GM18517 (cell line): ENCODE results near the gene ACCSL.
A peak's percentile ranks its signal among the peaks of the same experiment; 100 is the strongest.

ENCODE experiments used
- ATAC-seq: cut with Tn5 transposase; IDR thresholded peaks from one replicate; pipeline ENCODE4 v1.9.1; 2021; ENCODE audit warnings: mild to moderate bottlenecking, moderate library complexity; ENCODE audit not compliant: unreplicated experiment

Gene ACCSL

GRCh38 chr11:44049832-44050231, 2.1 kb downstream of the ACCSL start:
- no peak for ATAC-seq

GRCh38 chr11:44051171-44051570, 3.4 kb downstream of the ACCSL start:
- no peak for ATAC-seq

- no peak for ATAC-seq
Observed at GRCh38 chr11:44057340-44057739, 9.6 kb downstream of the ACCSL start.

GRCh38 chr11:44058275-44058674, 10.5 kb downstream of the ACCSL start:
- no peak for ATAC-seq

GRCh38 chr11:44065161-44065661, 17.4 kb downstream of the ACCSL start:
- ATAC-seq = no peak

GRCh38 chr11:44065841-44066731, 18.3 kb downstream of the ACCSL start, which contains the start of gene ACCS:
ACCS (plus strand) TSS chr11:44066270; CDS start chr11:44067628, 1,358 bp downstream.
- peak; percentile 96 for ATAC-seq

- ATAC-seq = no peak
Observed at GRCh38 chr11:44066732-44067141, 19.0 kb downstream of the ACCSL start.

DNA sequence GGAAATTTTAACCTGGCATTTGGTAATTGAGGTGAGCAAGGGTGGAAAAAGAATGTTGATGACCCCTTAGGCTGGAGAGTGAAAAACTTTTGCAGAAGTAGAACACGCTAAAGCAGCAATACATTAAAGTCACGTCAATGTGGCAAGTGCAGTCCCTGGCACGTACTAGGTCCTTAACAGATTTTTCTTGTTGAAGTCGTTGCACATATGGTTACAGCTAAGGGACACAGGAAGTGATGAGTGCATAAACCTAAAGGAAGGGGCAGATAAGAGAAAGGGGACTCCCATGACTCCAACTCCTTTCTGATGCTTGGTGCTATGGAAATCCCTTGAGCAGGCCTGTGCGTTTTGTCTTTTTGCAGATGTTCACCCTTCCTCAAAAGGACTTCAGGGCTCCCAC, 19.5 kb downstream of the ACCSL start:
- ATAC-seq = no peak

DNA sequence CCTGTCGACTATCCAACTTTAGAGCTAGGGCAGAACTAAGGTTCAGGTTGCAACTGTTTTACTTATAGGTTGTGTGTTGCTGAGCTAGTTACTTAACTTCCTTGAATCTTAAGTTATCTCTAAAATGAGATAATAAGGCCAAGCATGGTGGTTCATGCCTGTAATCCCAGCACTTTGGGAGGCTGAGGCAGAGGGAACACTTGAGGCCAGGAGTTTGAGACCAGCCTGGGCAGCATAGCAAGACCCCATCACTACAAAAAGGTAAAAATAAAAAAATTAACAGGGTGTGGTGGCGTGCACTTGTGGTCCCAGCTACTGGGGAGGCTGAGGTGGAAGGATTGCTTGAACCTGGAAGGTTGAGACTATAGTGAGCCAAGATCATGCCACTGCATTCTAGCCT, 20.4 kb downstream of the ACCSL start:
- no peak for ATAC-seq

DNA sequence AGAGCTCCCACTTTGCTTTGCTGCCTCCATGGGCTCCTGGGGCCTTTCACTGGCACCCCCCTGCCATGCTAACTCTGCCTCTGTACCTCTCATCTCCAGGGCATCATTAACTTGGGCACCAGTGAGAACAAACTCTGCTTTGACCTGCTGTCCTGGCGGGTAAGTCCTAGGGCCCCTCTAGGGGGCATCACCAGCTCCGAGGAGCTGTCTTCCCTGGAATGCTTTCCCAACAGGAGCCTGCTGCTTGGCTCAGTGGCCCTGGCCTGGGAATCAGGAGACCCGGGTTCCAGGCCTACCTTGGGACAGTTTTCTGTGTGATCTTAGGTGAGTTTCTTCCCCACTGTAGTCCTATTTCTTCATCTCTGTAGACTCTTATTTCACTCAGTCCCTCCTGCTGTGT, 23.4 kb downstream of the ACCSL start:
- no peak for ATAC-seq

GRCh38 chr11:44072757-44073658, 25.2 kb downstream of the ACCSL start:
- ATAC-seq = no peak

DNA sequence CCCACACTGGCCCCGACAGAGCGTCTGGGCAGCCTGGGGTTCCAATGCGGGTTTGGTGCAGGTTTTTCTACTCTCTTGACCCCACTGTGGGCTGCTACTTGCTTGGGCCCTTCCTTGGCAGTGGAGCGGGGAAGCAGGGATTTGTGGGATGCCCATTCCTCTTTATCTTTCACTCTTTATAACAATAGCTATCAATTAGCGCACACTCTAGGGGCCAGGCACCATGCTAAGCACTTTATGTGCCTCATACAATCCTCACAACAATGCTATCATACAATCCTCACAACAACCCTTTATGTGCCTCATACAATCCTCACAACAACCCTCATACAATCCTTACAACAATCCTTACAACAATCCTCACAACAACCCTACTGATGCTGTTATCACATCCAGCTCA, 31.0 kb downstream of the ACCSL start:
- no peak for ATAC-seq

- ATAC-seq = no peak
Observed at GRCh38 chr11:44079376-44079775, 31.6 kb downstream of the ACCSL start.

GRCh38 chr11:44080951-44081350, 33.2 kb downstream of the ACCSL start:
- ATAC-seq = no peak

DNA sequence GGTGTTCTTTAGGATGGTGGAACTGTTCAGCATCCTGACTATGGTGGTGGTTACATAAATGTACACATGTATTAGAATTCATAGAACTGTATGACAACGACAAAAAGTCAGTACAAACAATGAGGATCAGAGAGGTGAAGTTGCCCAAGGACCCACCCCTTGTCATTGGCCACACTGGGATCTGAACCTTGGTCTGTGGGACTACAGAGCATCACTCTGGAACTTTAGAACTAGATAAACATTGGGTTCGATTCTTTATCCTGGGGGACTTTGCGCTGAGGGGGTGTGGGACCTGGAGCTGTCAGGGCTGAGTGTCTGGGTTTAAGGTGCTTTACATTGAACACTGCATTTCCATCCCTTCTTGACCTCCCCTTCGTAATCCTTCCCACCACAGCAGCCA, 34.9 kb downstream of the ACCSL start:
- no peak for ATAC-seq

DNA sequence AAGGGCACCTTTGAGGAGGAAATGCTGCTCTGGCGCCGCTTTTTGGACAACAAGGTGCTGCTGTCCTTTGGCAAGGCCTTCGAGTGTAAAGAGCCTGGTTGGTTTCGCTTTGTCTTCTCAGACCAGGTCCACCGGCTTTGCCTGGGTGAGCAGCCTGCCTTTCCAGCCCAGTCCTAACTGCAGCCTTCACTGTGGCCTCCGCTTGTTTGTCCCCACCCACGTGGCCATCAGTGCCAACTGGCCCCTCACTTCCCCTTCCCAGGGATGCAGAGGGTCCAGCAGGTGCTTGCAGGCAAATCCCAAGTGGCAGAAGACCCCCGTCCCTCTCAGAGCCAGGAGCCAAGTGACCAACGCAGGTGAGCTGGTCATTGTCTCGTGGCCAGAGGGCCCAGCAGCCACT, 35.7 kb downstream of the ACCSL start:
- ATAC-seq = no peak

GRCh38 chr11:44083906-44084305, 36.1 kb downstream of the ACCSL start:
- no peak for ATAC-seq

DNA sequence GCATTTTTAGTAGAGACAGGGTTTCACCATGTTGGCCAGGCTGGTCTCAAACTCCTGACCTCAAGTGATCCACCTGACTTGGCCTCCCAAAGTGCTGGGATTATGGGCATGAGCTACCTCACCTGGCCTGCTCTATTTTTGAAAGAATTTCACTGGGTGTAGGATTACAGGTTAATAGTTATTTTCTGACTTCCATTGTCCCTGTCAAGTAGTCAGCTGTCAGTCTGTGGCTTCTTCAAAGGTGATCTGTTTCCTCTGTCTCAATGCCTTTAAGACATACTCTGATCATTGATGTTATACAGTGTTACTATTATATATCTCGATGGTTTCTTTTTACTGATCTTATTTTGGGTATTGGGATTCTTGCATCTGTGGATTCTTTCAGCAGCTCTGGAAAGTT, 37.5 kb downstream of the ACCSL start:
- no peak for ATAC-seq

DNA sequence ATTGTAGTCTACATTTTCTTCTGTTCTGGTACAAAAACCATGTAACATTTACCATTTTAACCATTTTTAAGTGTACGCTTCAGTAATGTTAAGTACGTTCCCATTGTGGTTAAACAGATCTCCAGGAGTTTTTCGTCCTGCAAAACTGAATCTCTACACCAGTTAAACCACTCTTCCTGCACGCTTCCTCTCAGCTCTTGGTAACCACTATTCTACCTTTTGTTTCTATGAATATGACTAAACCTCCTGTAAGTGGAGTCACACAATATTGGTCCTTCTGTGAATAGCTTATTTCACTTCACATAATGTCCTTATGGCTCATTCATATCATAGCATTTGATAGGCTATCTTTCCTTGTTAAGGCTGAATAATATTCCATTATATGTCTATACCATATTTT, 40.6 kb downstream of the ACCSL start:
- no peak for ATAC-seq

DNA sequence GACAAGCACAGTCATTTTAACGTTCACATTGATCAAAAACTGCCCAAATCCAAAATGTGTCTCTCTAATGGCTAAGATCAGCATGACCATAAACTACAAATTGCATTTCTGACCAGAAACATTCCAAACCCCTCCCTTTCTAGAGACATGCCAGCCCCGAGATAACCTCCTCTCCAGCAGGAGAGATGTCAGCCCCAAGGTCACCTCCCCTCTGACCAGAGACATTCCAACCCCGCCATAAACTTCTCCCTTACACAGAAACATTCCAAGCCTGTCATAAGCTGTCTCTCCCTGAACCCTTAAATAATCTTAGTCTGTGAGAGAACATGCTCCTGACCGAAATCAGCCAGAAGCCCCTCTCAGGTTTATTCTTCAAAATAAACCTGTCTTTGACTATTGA, 41.1 kb downstream of the ACCSL start:
- ATAC-seq = no peak

GRCh38 chr11:44090539-44090938, 42.8 kb downstream of the ACCSL start:
- ATAC-seq = no peak
